Prostate gland (tissue), 2 donors: ENCODE measurements around the gene GPX4. TPM values are rescaled to one million over a fixed set of nuclear protein-coding genes. Genes with fewer than 3 reads are reported as not detected.

Experiments used
- DNase-seq: peaks from one replicate; pipeline ENCODE4 v3.0.0-alpha.2; 2019; ENCODE audit warnings: low spot score
- H3K27ac ChIP-seq, 2 donors: fragments of 200-600 bp; sonication (generic); 2 replicates each; pipeline ENCODE4 v1.5.1; 2017 to 2019
- H3K27me3 ChIP-seq: fragments of 200-600 bp; sonication (generic); replicated peaks from 2 replicates; pipeline ENCODE4 v1.5.1; 2019; ENCODE audit not compliant: insufficient read depth
- H3K36me3 ChIP-seq, 2 donors: fragments of 200-600 bp; sonication (generic); 1 replicate in 1 of 2; 2 replicates in 1 of 2; pipeline versions ENCODE4 v1.5.1 to v1.8.1; 2017 to 2019
- H3K4me1 ChIP-seq: fragments of 200-600 bp; sonication (generic); replicated peaks from 2 replicates; pipeline ENCODE4 v1.5.1; 2019
- H3K4me3 ChIP-seq, 2 donors: fragments of 200-600 bp; sonication (generic); 2 replicates each; pipeline ENCODE4 v1.5.1; 2017 to 2019
- H3K9me3 ChIP-seq: fragments of 200-600 bp; sonication (generic); 2 replicates; pipeline ENCODE4 v1.5.1; 2017
- POLR2A ChIP-seq: fragments of 450-650 bp; IDR thresholded peaks from one replicate; pipeline ENCODE4 v1.6.1; 2016; ENCODE audit warnings: antibody characterized with exemption, mild to moderate bottlenecking
- POLR2AphosphoS5 ChIP-seq: sonication (generic); formaldehyde crosslinking; IDR thresholded peaks from one replicate; pipeline ENCODE4 v1.6.1; 2017; ENCODE audit warnings: antibody characterized with exemption
- WGBS: methylation state at CpG from one replicate; pipeline ENCODE4 v1.1.5; 2018; 5-methylcytosine and 5-hydroxymethylcytosine counted together
- intact Hi-C: fragments of 100-400 bp; cut with DNase I; formaldehyde crosslinking; loops from one replicate; pipeline ENCODE4 v1.14.2; 2022
- total RNA-seq, 2 donors: library from RNA; depleted of rRNA; stranded (reverse); fragments of >200 nt; gene quantifications; one replicate each; pipeline ENCODE4 v1.1.0, GENCODE V29; 2016
- TF ChIP-seq, protein P1 (sequence below), 4 experiments: fragments of 200-600 bp in 2 of 4; fragments of 450-650 bp in 2 of 4; sonication (generic) in 2 of 4; IDR thresholded peaks; 1 replicate in 3 of 4; 2 replicates in 1 of 4; pipeline ENCODE4 v1.5.1; 2016 to 2019; ENCODE audit warnings: antibody characterized with exemption in 4 of 4, mild to moderate bottlenecking in 2 of 4, moderate library complexity in 2 of 4

Gene GPX4
- total RNA-seq, 2 donors from 2014 or later, result 577 to 627 TPM

DNA sequence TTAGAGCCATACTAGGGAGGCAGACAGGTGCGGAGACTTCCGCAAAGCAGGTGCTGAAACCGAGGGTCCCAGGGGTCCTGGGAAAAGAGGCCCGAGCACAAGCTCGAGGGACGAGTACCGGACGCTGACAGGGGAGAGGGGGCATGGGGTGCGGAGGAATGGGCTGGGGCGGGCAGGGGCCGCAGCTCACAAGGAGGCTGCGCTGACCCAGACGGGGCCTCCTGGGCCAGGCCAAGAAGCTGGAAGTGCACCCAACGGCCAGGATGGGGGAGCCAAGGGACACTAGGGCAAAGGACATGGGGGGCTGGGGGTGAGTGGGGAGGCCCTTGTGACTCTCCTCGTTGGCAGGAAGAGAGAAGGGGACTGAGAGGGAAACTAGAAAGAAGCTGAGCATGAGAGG, 10.5 kb upstream of the GPX4 start:
- peaks cover 7% of the 10 kb centered on the region for H3K4me1 ChIP-seq
- no peak for DNase-seq
- no peaks in the 10 kb centered on the region for H3K27me3 ChIP-seq
- H3K9me3 ChIP-seq, result no peaks in the 10 kb centered on the region
- H3K36me3 ChIP-seq, result peaks cover 0 to 10% of the 10 kb centered on the region in 2 donors
- intact Hi-C loops, result no loop called here
- no peak for TF ChIP-seq POLR2A
- TF ChIP-seq POLR2AphosphoS5, result no peak
- TF ChIP-seq, protein P1, sequence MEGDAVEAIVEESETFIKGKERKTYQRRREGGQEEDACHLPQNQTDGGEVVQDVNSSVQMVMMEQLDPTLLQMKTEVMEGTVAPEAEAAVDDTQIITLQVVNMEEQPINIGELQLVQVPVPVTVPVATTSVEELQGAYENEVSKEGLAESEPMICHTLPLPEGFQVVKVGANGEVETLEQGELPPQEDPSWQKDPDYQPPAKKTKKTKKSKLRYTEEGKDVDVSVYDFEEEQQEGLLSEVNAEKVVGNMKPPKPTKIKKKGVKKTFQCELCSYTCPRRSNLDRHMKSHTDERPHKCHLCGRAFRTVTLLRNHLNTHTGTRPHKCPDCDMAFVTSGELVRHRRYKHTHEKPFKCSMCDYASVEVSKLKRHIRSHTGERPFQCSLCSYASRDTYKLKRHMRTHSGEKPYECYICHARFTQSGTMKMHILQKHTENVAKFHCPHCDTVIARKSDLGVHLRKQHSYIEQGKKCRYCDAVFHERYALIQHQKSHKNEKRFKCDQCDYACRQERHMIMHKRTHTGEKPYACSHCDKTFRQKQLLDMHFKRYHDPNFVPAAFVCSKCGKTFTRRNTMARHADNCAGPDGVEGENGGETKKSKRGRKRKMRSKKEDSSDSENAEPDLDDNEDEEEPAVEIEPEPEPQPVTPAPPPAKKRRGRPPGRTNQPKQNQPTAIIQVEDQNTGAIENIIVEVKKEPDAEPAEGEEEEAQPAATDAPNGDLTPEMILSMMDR (IDR thresholded peaks at IDR 0.05), result no peak
- H3K27ac ChIP-seq, result no peak overlapping the region
- WGBS, result 86% methylated on average over 15 of the region's 15 CpGs
- H3K4me3 ChIP-seq, result no peak overlapping the region

DNA sequence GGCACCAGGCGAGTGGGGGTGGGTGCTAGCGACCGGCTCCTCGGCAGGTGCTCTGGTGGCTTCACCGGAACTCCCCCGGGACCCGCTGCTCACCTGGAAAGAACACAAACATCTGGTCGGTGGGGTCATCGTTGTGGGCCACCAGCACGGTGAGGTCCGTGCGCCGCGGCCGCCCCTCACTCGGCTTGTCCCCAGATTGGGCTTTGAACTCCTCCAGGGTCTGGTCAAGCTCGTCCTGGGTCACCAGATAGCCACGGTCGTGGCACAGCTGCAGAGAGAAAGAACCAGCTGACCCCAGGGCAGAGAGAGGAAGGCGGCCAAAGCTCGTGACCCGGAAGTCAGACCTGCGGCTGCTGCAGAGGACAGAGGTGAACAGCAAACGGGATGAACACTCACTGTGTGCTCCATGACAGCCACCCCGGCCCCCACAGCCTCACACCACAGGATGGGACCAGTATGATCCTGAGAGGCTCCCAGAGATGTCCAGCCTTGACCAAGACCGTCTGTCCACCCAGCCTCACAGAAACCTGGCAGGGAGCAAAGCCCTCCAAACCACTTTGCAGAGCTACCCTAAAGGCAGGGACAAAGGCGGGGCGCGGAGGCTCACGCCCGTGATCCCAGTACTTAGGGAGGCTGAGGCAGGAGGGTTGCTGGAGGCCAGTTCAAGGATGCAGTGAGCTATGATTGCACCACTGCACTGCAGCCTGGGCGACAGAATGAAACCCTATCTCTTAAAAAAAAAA, 9.8 kb upstream of the GPX4 start:
- DNase-seq, result no peak
- Histone ChIP-seq H3K27ac (no peak overlapping the region), H3K27me3 (no peaks in the 10 kb centered on the region), H3K9me3 (no peaks in the 10 kb centered on the region), H3K4me1 (peaks cover 7% of the 10 kb centered on the region), H3K4me3 (peak overlapping the region; percentile 79 to 85), H3K36me3 (peaks cover 0 to 10% of the 10 kb centered on the region in 2 donors)
- WGBS, result 59% methylated on average over 30 of the region's 32 CpGs
- TF ChIP-seq, protein P1 (IDR thresholded peaks at IDR 0.05), result no peak
- TF ChIP-seq POLR2AphosphoS5 (no peak), POLR2A (no peak)
- intact Hi-C loops, result no loop called here

DNA sequence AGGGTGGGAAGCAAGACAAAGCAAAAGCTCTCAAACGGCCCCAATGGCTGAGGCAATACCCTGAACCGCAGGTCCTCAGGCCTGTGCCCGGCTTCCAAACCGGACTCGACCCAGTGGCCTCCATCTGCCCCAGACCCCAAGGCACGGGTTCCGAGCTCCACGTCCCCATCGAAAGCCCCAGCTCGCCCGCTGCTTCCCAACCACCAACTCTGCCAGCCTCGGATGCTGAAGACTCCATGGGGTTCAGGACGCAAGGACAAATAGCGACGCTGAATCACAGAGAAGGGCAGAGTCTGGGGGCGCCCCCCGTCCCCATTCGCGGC, 9.2 kb upstream of the GPX4 start:
- peak overlapping the region; percentile 63 to 69 for H3K27ac ChIP-seq
- H3K9me3 ChIP-seq, result no peaks in the 10 kb centered on the region
- TF ChIP-seq POLR2A (no peak), POLR2AphosphoS5 (no peak)
- TF ChIP-seq, protein P1 (IDR thresholded peaks at IDR 0.05), result no peak
- peak overlapping the region; percentile 79 to 85 for H3K4me3 ChIP-seq
- H3K27me3 ChIP-seq, result no peaks in the 10 kb centered on the region
- 1% methylated on average over 19 of the region's 19 CpGs for WGBS
- no peak for DNase-seq
- intact Hi-C loops, result no loop called here
- H3K36me3 ChIP-seq, result peaks cover 0 to 10% of the 10 kb centered on the region in 2 donors
- peaks cover 7% of the 10 kb centered on the region for H3K4me1 ChIP-seq

DNA sequence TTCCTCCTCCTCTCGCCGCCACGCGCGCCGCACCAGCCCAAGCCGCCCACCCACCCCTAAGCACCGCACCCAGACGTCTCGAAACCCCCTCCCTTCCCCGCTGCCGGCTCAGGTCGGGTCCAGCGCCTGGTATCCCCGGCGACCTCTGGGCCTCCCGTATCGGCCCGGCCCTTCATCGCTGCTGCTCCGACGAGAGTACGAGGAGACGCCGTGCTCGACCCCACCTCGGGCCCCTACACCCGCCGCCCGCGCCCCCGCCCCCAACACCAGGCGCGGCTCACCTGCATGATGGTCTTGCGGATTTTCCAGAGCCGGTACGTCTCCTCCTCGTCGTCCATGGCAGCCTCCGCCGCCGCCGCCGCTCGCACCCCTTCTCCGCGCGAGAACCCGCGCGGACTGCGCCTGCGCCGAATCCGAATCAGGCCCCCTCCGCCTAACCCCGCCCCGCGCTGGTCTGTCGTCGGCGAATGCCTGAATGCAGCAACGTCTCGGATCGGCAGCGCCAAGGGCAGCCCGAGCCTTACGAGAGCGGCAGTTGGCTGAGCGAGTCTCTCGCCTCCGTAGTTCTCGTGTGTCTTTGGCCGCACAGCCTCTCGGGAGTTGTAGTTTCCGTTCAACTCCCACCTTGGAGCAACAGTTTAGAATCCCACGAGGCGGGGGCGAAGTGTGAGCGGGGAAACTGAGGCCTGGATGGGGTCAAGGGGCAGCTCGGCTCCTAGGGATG, 8.7 kb upstream of the GPX4 start, which contains the start of gene POLR2E:
Gene POLR2E (minus strand): TSS at position 398 of the 724 bp plus-strand sequence. CDS start 60 bp downstream, at position 338.
- H3K4me1 ChIP-seq, result peaks cover 7% of the 10 kb centered on the region
- intact Hi-C loops, result no loop called here
- TF ChIP-seq POLR2AphosphoS5 (peak; percentile 100), POLR2A (peak; percentile 89)
- TF ChIP-seq, protein P1 (IDR thresholded peaks at IDR 0.05), result no peak
- H3K27ac ChIP-seq, result peak within 1 kb of the TSS; percentile 63 to 69
- H3K9me3 ChIP-seq, result no peaks in the 10 kb centered on the region
- WGBS, result under 1% methylated on average over 81 of the region's 81 CpGs
- H3K4me3 ChIP-seq, result peak within 1 kb of the TSS; percentile 79 to 85
- no peaks in the 10 kb centered on the region for H3K27me3 ChIP-seq
- DNase-seq, result peak; percentile 98
- H3K36me3 ChIP-seq, result peaks cover 0 to 10% of the 10 kb centered on the region in 2 donors
